Osteoblast (primary cell): ENCODE measurements around the gene ZDHHC11B. TPM values are rescaled to one million over a fixed set of nuclear protein-coding genes. Genes with fewer than 3 reads are reported as not detected.
"Not testable (repeated sequence)": the region's sequence is repeated elsewhere in the genome, so short reads cannot be mapped to it uniquely, and the experiment has no call there.

Experiments used
- DNase-seq: peaks from one replicate; pipeline ENCODE4 v3.0.0; 2011; ENCODE audit warnings: low spot score, mixed read lengths; ENCODE audit not compliant: insufficient read length; ENCODE audit errors: missing footprints
- H2AFZ ChIP-seq: 2 replicates; pipeline ENCODE4 v1.6.0; 2011; ENCODE audit warnings: mild to moderate bottlenecking, low read length
- H3K27ac ChIP-seq: 2 replicates; pipeline ENCODE4 v1.5.1; 2011; ENCODE audit warnings: mild to moderate bottlenecking, low read depth, low read length, moderate library complexity
- H3K27me3 ChIP-seq: 2 replicates; pipeline ENCODE4 v1.6.0; 2012; ENCODE audit warnings: mild to moderate bottlenecking, control low read depth, inconsistent platforms, low read length, moderate library complexity; ENCODE audit not compliant: insufficient read depth
- H3K36me3 ChIP-seq: 2 replicates; pipeline ENCODE4 v1.5.1; 2011; ENCODE audit warnings: mild to moderate bottlenecking, low read length, control low read depth, moderate library complexity; ENCODE audit not compliant: insufficient read depth
- H3K4me1 ChIP-seq: 2 replicates; pipeline ENCODE4 v1.5.1; 2011; ENCODE audit warnings: mild to moderate bottlenecking, low read length, control low read depth, moderate library complexity; ENCODE audit not compliant: insufficient read depth
- H3K4me2 ChIP-seq: 2 replicates; pipeline ENCODE4 v1.6.0; 2011; ENCODE audit warnings: mild to moderate bottlenecking, low read length; ENCODE audit not compliant: insufficient read depth
- H3K4me3 ChIP-seq: fragments of 200-600 bp; sonication (generic); 3 replicates; pipeline ENCODE4 v1.5.1; 2012; ENCODE audit warnings: mild to moderate bottlenecking, low read length, inconsistent platforms; ENCODE audit not compliant: insufficient read depth
- H3K79me2 ChIP-seq: 2 replicates; pipeline ENCODE4 v1.6.0; 2012; ENCODE audit warnings: mild to moderate bottlenecking, low read length, control low read depth, inconsistent platforms; ENCODE audit not compliant: insufficient read depth
- H3K9me3 ChIP-seq: 2 replicates; pipeline ENCODE4 v1.5.1; 2011; ENCODE audit warnings: low read depth, low read length, control low read depth
- H4K20me1 ChIP-seq: 2 replicates; pipeline ENCODE4 v1.6.0; 2012; ENCODE audit warnings: mild to moderate bottlenecking, low read length, control low read depth; ENCODE audit not compliant: insufficient read depth
- CTCF ChIP-seq: IDR thresholded peaks from 2 replicates; pipeline ENCODE4 v1.5.1; 2011; ENCODE audit warnings: mild to moderate bottlenecking, low read depth, low read length, moderate library complexity; ENCODE audit errors: extremely low read depth
- total RNA-seq: library from RNA; depleted of rRNA; stranded (reverse); fragments of >200 nt; gene quantifications from 2 replicates; pipeline ENCODE4 v1.2.3, GENCODE V29; 2012

Gene ZDHHC11B
- total RNA-seq, 1 donor: not detected

DNA sequence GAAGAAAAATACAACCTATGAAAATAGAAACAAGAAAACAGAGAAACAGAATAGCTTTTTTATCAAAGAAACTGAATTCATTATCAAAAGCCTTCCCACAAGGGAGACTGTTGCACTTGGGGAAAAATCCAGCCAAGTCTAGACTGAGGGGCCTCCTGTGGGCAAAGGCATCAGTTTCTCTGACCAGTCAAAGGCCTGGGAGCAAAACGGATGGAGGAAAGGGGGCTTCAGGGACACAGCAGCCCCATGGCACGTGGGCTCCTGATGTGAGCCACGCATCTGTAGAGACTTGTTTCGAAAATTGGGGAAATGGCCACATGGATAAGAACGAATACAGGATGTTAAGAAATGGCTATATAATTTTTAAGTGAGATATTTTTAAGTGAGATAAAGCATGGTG, 21.1 kb downstream of the ZDHHC11B start:
- H3K27ac ChIP-seq: no peak overlapping the region
- no peaks in the 10 kb centered on the region for H3K79me2 ChIP-seq
- no peaks in the 10 kb centered on the region for H3K9me3 ChIP-seq
- H3K27me3 ChIP-seq: no peaks in the 10 kb centered on the region
- no peak for DNase-seq
- no peaks in the 10 kb centered on the region for H3K36me3 ChIP-seq
- H4K20me1 ChIP-seq: no peaks in the 10 kb centered on the region
- H3K4me3 ChIP-seq: no peak overlapping the region
- H3K4me2 ChIP-seq: no peak overlapping the region
- no peak overlapping the region for H2AFZ ChIP-seq
- no peaks in the 10 kb centered on the region for H3K4me1 ChIP-seq
- no peak for TF ChIP-seq CTCF

GRCh38 chr5:762996-763395, 21.5 kb downstream of the ZDHHC11B start:
- H3K4me3 ChIP-seq, H3K9me3 ChIP-seq, H3K4me2 ChIP-seq, H3K4me1 ChIP-seq, H3K27ac ChIP-seq, H2AFZ ChIP-seq, H3K36me3 ChIP-seq, H3K79me2 ChIP-seq, DNase-seq, H4K20me1 ChIP-seq, H3K27me3 ChIP-seq: not testable (repeated sequence)

- no peak overlapping the region for H3K4me2 ChIP-seq
- peak; percentile 43 for DNase-seq
- no peak for TF ChIP-seq CTCF
- no peaks in the 10 kb centered on the region for H3K36me3 ChIP-seq
- H3K79me2 ChIP-seq: no peaks in the 10 kb centered on the region
- H3K27ac ChIP-seq: no peak overlapping the region
- H3K4me1 ChIP-seq: no peaks in the 10 kb centered on the region
- H3K4me3 ChIP-seq: no peak overlapping the region
- H3K27me3 ChIP-seq: no peaks in the 10 kb centered on the region
- H4K20me1 ChIP-seq: no peaks in the 10 kb centered on the region
- no peaks in the 10 kb centered on the region for H3K9me3 ChIP-seq
- H2AFZ ChIP-seq: no peak overlapping the region
Observed at GRCh38 chr5:761854-762710, 22.4 kb downstream of the ZDHHC11B start.

DNA sequence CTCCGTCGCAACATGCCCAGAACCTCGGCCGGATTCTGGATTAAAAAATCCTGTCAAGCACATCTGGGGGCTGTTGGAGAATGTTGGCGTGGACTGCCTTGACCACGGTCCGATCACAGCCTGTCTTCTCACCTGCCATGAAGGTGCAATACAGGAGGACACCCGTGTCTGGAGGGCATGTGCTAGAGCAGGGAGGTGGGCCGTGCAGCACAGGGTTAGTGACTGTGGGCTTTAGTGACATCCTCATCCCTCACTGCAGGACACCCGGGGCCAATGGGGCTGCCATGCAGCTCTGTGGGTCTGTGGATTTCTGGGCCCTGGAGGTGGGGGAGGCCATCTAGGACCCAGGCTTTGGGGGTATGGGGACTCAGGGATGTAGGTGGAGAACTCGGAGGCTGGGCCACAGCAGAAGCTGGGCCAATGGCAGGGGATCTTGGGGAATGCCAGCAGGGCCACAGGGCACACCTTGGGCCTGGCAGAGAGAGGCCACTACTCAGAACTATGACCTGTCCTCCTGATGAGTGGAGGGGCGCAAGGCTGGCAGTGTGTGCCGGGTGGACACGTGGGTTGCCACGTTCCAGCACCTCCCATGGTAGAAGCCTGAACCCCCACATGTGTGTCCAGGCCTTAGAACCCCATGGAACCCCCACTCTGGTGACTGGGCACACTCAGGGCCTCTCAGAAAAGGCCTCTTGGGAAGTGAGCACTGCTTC, 23.3 kb downstream of the ZDHHC11B start:
- no peaks in the 10 kb centered on the region for H3K4me1 ChIP-seq
- H3K27me3 ChIP-seq: no peaks in the 10 kb centered on the region
- no peak for TF ChIP-seq CTCF
- H3K4me3 ChIP-seq: no peak overlapping the region
- H3K79me2 ChIP-seq: no peaks in the 10 kb centered on the region
- H3K27ac ChIP-seq: no peak overlapping the region
- no peak overlapping the region for H3K4me2 ChIP-seq
- no peaks in the 10 kb centered on the region for H3K36me3 ChIP-seq
- H2AFZ ChIP-seq: no peak overlapping the region
- DNase-seq: peak; percentile 83
- H4K20me1 ChIP-seq: no peaks in the 10 kb centered on the region
- no peaks in the 10 kb centered on the region for H3K9me3 ChIP-seq
